Hematopoietic multipotent progenitor cell treated with erythropoietin and hydrocortisone succinate and interleukin-3 and kit ligand, for 8 days (in vitro differentiated cells): ENCODE measurements around the gene HSD3B1.
"Not testable (repeated sequence)": the region's sequence is repeated elsewhere in the genome, so short reads cannot be mapped to it uniquely, and the experiment has no call there.

Experiments used
- DNase-seq: peaks from one replicate; pipeline ENCODE4 v3.0.0-alpha.2; 2015

The HSD3B1 gene

DNA sequence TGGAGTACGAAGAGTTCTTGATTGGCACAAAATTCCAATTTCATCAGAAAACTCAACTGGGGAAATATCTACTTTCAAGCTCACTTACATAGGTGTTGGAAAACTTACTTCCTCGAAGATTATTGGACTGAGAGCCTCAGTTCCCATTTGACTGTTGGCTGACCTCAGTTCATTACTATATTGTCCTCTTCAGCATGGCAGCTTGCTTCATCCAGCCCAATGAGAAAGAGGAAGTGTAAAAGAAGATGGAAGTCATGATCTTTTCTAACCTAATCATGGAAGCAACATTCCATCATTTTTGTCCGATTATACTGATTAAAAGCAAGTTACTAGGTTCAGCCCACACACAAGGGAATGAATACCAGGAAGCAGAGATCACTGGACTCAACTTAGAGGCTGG, 49.4 kb downstream of the HSD3B1 start:
- DNase-seq: no peak

- DNase-seq: not testable (repeated sequence)
Observed at GRCh38 chr1:119560402-119560801, 53.4 kb downstream of the HSD3B1 start.

DNA sequence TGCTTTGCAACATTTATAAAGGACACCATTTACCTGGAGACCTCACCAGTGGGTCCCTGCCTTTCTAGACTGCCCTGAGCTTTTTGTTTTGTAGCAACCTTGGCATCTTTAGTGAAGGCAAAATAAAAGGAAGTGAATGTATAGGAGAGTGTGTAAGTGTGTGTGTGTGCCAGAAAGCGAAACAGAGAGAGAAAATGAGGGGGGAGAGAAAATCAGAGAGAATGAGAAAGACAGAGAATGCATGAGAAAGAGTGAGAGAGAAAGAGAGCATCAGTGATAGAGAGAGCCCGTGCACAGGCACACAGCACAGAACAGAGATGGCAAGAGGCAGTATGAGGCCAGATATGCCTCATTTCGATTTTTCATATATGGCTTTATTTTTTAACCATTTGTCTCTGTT, 57.5 kb downstream of the HSD3B1 start:
- no peak for DNase-seq
